Fibroblast of lung (primary cell): ENCODE data around the gene FGD4. TPM values are rescaled to one million over a fixed set of nuclear protein-coding genes. Genes with fewer than 3 reads are reported as not detected.

ENCODE experiments used
- DNase-seq, 2 donors: peaks; one replicate each; pipeline versions ENCODE4 v3.0.0 to v3.0.0-alpha.2; 2010; ENCODE audit warnings: low read depth in 2 of 2
- H2AFZ ChIP-seq: 2 replicates; pipeline ENCODE4 v1.5.1; 2012; ENCODE audit warnings: low read length, control low read depth, inconsistent platforms
- H3K27ac ChIP-seq: 2 replicates; pipeline ENCODE4 v1.5.1; 2011; ENCODE audit warnings: low read length, control low read depth; ENCODE audit not compliant: insufficient read depth
- H3K27me3 ChIP-seq: 2 replicates; pipeline ENCODE4 v1.5.1; 2011; ENCODE audit warnings: mild to moderate bottlenecking, low read length; ENCODE audit not compliant: control insufficient read depth, insufficient read depth
- H3K36me3 ChIP-seq: 2 replicates; pipeline ENCODE4 v1.5.1; 2011; ENCODE audit warnings: low read length; ENCODE audit not compliant: control insufficient read depth, insufficient read depth
- H3K4me1 ChIP-seq: 2 replicates; pipeline ENCODE4 v1.5.1; 2011; ENCODE audit warnings: low read length; ENCODE audit not compliant: control insufficient read depth, insufficient read depth; ENCODE audit errors: extremely low read depth
- H3K4me2 ChIP-seq: 2 replicates; pipeline ENCODE4 v1.5.1; 2011; ENCODE audit warnings: low read length, control low read depth; ENCODE audit not compliant: insufficient read depth; ENCODE audit errors: extremely low read depth
- H3K4me3 ChIP-seq, 4 experiments: fragments of 200-600 bp in 1 of 4; sonication (generic) in 1 of 4; replicated peaks in 1 of 4; 2 replicates each; pipeline ENCODE4 v1.5.1; 2011 to 2016; ENCODE audit warnings: low read length in 4 of 4, low read depth in 3 of 4, mild to moderate bottlenecking in 3 of 4, control low read depth in 2 of 4, inconsistent platforms in 1 of 4, mixed read lengths in 1 of 4; ENCODE audit not compliant: insufficient read depth in 1 of 4; ENCODE audit errors: control extremely low read depth in 1 of 4
- H3K79me2 ChIP-seq: 2 replicates; pipeline ENCODE4 v1.5.1; 2012; ENCODE audit warnings: mild to moderate bottlenecking, low read length, inconsistent platforms; ENCODE audit not compliant: control insufficient read depth, insufficient read depth
- H3K9ac ChIP-seq: 2 replicates; pipeline ENCODE4 v1.5.1; 2011; ENCODE audit warnings: mild to moderate bottlenecking, low read length, control low read depth; ENCODE audit not compliant: insufficient read depth
- H3K9me3 ChIP-seq: 2 replicates; pipeline ENCODE4 v1.5.1; 2012; ENCODE audit warnings: low read depth, low read length; ENCODE audit not compliant: control insufficient read depth, insufficient read depth
- H4K20me1 ChIP-seq: 2 replicates; pipeline ENCODE4 v1.5.1; 2011; ENCODE audit warnings: low read length; ENCODE audit not compliant: control insufficient read depth, insufficient read depth; ENCODE audit errors: extremely low read depth
- CTCF ChIP-seq, 2 donors: IDR thresholded peaks in 1 of 2; conservative IDR thresholded peaks in 1 of 2; 1 replicate in 1 of 2; 2 replicates in 1 of 2; pipeline ENCODE4 v1.5.1; 2011 to 2012; ENCODE audit warnings: low read length in 2 of 2, control low read depth in 1 of 2, inconsistent platforms in 1 of 2, low read depth in 1 of 2, mild to moderate bottlenecking in 1 of 2
- EZH2 ChIP-seq: IDR thresholded peaks from 2 replicates; pipeline ENCODE4 v1.5.1; 2012; ENCODE audit warnings: low read length, control low read depth, mild to moderate bottlenecking; ENCODE audit errors: missing control alignments
- polyA plus RNA-seq, 2 donors: library from polyadenylated mRNA; depleted of rRNA in 1 of 2; stranded (reverse) in 1 of 2; unstranded in 1 of 2; fragments of >200 nt; gene quantifications; 2 replicates each; pipeline ENCODE4 v1.2.1, GENCODE V29; 2011 to 2012; ENCODE audit warnings: missing spikeins in 1 of 2
- total RNA-seq: library from RNA; depleted of rRNA; stranded (reverse); fragments of >200 nt; gene quantifications from 2 replicates; pipeline ENCODE4 v1.2.1, GENCODE V29; 2014

Gene FGD4
- total and polyA plus RNA-seq, 2 donors (not counting 1 experiment from before 2014, with no cell fraction given), result 7.6 to 12.2 TPM

GRCh38 chr12:32460638-32461037, 61.3 kb downstream of the FGD4 start:
- Histone ChIP-seq H3K27ac (no peak overlapping the region), H3K4me3 (no peak overlapping the region), H3K27me3 (no peaks in the 10 kb centered on the region), H3K79me2 (no peaks in the 10 kb centered on the region), H3K4me1 (no peaks in the 10 kb centered on the region), H3K36me3 (no peaks in the 10 kb centered on the region), H3K4me2 (no peak overlapping the region), H3K9me3 (no peaks in the 10 kb centered on the region), H4K20me1 (no peaks in the 10 kb centered on the region), H2AFZ (no peak overlapping the region), H3K9ac (no peak overlapping the region)
- no peak for DNase-seq
- TF ChIP-seq EZH2 (no peak), CTCF (conservative IDR thresholded peaks at IDR 0.05 in 1 of 2, IDR thresholded peaks at IDR 0.05 in 1 of 2; ENCODE audit: low read depth in 1 of 2, low read length in 2 of 2) (no peak)

- no peak overlapping the region for H3K4me2 ChIP-seq
- no peak overlapping the region for H3K9ac ChIP-seq
- no peaks in the 10 kb centered on the region for H4K20me1 ChIP-seq
- no peaks in the 10 kb centered on the region for H3K36me3 ChIP-seq
- H3K27ac ChIP-seq, result no peak overlapping the region
- H3K4me1 ChIP-seq, result no peaks in the 10 kb centered on the region
- no peaks in the 10 kb centered on the region for H3K79me2 ChIP-seq
- no peaks in the 10 kb centered on the region for H3K9me3 ChIP-seq
- TF ChIP-seq CTCF (conservative IDR thresholded peaks at IDR 0.05 in 1 of 2, IDR thresholded peaks at IDR 0.05 in 1 of 2; ENCODE audit: low read depth in 1 of 2, low read length in 2 of 2) (no peak), EZH2 (no peak)
- no peak overlapping the region for H2AFZ ChIP-seq
- DNase-seq, result no peak
- H3K4me3 ChIP-seq, result no peak overlapping the region
- no peaks in the 10 kb centered on the region for H3K27me3 ChIP-seq
Measured at GRCh38 chr12:32462908-32463307, 63.5 kb downstream of the FGD4 start.

DNA sequence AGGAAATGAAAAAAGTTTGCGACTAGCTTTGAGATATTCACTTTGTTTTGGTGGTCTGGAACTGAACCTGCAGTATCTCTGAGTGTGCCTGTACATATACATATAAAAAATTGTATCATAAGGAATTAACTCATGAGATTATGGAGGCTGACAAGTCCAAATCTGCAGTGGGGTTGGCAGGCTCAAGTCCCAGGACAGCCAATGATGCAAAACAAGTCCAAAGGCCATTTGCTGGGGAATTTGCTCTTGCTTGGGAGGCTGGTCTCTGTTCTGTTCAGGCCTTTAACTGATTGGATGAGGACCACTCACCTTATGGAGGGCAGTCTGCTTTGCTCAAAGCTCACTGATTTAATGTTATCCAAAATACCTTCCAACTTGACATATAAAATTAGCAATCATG, 66.8 kb downstream of the FGD4 start:
- no peaks in the 10 kb centered on the region for H4K20me1 ChIP-seq
- no peak overlapping the region for H3K9ac ChIP-seq
- DNase-seq, result no peak
- H3K36me3 ChIP-seq, result no peaks in the 10 kb centered on the region
- no peak overlapping the region for H3K4me3 ChIP-seq
- no peaks in the 10 kb centered on the region for H3K9me3 ChIP-seq
- H2AFZ ChIP-seq, result no peak overlapping the region
- H3K27me3 ChIP-seq, result no peaks in the 10 kb centered on the region
- no peaks in the 10 kb centered on the region for H3K4me1 ChIP-seq
- no peak overlapping the region for H3K27ac ChIP-seq
- H3K4me2 ChIP-seq, result no peak overlapping the region
- TF ChIP-seq EZH2 (no peak), CTCF (conservative IDR thresholded peaks at IDR 0.05 in 1 of 2, IDR thresholded peaks at IDR 0.05 in 1 of 2; ENCODE audit: low read depth in 1 of 2, low read length in 2 of 2) (no peak)
- no peaks in the 10 kb centered on the region for H3K79me2 ChIP-seq
